Stimulated activated CD8-positive, alpha-beta memory T cell treated with anti-CD3 and anti-CD28 coated beads, Interleukin-4, amount 100 ng/mL, for 48 hours (primary cell): Measurements from ENCODE around the gene CDC25B.
"Not testable (repeated sequence)": the region's sequence is repeated elsewhere in the genome, so short reads cannot be mapped to it uniquely, and the experiment has no call there.

Experiments used
- DNase-seq: peaks from one replicate; pipeline ENCODE4 v3.0.0-alpha.2; 2020

Gene CDC25B

DNA sequence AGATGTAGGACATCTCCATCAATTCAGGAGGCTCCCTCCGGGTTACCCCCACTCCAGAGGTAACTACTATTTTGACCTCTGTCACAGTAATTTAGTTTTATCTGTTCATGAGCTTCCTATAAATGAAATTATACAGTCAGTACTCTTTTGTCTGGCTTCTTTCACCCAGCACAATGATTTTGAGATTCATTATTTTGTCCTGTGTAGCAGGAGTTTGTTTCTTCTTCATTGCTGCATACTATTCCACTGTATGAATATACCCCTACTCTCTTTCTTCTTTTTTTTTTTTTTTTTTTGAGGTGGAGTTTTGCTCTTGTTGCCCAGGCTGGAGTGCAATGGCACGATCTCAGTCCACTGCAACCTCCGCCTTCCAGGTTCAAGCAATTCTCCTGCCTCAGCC, 12.4 kb downstream of the CDC25B start:
- no peak for DNase-seq

DNA sequence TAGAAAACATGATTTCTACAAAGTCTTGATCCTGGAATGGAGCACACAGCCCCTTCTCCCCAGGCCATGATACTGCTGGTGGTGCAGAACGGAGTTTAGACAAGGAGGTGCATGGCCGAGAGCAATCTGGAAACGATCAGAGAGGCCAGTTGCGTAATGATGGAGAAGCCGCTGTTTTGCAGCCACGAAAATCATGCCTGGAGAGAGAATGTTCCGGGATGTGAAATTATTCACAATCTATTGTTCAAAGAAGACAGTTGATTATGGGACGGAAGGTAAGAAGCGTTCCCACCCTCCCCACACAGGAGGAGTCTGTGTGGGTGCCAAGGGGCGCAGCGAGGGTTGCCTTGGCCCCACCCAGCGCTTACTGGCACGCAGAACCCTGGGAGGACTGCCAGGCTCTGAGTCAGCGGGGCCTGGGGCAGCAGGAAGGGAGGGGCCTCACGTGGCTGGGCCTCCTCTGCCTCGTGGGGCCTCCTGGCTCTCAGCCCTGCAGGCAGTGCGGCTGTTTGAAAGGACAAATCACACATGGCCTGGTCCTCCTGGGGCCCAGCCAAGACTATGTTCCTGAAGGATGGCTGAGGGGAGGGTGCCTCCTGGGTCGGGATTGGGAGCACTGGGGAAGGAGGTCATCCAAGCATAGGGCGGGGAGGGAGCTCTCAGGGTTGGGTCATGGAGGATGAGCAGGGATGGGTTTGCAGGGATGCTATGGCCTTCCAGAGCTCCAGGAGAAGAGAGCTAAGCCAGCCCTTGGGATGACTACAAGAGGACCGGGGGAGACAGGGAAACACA, 15.6 kb downstream of the CDC25B start:
- DNase-seq, result peak; percentile 93

DNA sequence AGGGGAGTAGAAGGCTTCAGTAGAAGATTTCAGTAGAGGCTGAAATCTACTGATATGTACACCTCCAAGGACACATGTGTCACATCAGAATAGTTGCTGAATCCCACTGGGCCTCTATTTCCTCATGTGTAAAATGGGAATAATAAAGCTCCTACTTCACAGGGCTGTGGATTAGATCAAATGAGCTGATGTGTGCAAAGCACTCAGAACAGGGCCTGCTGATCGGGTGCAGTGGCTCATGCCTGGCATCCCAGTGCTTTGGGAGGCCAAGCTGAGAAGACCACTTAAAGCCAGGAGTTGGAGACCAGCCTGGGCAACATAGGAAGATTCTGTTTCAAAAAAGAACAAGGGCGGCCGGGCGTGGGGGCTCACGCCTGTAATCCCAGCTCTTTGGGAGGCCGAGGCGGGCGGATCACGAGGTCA, 16.2 kb downstream of the CDC25B start:
- DNase-seq, result no peak

DNA sequence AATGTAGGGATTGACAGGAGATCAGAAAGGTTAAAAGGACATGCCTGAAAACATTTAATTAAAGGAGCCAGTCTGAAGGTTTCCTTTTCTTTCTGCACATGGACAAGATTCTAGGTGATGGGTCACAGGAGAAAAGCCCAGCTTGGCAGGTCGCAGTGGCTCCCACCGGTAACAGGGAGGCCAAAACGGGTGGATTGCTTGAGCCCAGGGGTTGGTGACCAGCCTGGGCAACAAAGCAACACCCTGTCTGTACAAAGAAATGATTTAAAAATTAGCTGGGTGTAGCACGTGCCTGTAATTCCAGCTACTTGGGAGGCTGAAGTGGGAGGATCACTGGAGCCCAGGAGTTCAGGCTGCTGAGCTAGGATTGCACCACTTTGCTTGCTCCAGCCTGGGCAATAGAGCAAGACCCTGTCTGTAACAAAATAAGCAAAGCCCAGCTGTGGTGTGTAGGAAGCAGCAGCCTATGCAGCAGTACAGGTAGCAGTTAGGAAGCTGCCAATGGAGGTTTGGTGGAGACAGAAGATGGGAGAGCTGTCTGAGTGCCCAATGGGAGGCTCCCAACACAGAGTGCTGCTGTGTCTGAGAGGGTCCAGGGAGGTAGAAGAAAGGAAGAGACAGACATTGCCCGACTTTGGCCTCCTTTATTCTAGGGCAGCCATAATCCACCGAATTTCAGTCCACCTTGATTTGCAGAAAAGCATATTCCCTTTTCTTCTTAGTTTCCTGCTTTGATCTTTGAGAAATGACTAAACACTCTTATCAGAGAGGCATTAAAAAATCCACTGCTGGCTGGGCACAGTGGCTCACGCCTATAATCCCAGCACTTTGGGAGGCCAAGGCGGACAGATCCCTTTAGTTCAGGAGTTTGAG, 17.1 kb downstream of the CDC25B start:
- DNase-seq, result no peak

DNA sequence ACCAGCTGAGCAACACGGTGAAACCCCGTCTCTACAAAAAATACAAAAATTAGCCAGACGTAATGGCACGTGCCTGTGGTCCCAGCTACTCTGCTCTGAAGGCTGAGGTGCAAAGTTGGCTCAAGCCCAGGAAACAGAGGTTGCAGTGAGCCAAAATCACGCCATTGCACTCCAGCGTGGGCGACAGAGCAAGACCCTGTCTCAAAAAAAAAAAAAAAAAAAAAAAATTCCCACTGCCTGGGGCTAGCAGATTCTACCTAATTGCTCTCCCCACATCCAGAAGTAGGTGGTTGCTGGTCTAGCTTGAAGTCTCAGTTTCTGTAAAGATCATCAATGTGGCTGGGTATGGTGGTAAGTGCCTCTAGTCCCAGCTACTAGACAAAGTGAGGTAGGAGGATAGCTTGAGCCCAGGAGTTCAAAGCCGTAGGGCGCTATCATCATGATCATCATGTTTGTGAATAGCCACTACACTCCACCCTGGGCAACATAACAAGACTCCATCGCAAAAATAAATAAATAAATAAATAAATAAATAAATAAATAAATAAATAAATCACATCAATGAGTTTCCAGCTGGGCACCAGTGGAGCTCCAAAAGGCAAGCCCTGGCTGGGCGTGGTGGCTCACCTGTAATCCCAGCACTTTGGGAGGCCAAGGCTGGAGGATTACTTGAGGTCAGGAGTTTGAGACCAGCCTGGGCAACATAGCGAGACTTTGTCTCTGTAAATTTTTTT, 17.9 kb downstream of the CDC25B start:
- peak; percentile 63 for DNase-seq

DNA sequence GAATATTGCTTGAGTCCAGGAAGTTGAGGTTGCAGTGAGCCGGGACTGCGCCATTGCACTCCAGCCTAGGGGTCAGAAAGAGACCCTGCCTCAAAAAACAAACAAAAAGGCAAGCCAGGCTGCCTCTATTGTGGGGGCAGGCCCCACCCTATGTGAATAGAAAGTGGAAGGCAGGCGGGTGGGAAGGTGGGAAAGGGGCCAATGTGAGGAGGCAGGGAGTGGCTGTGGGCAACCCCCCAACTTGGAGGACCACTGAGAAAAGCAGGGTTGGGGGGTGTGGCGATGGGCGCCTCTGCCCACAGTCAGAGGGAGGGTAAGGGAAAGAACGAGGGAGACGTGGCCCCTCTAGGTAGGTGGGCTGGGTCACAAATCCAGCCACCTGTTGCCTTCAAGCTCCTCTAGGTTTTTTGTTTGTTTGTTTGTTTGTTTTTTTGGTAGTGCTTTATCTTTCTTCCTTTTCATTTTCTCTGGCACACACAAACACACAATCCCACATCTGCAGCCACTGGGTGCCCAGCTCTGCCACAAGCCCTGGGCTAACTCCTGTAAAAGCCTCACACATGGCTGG, 18.9 kb downstream of the CDC25B start:
- DNase-seq, result no peak

DNA sequence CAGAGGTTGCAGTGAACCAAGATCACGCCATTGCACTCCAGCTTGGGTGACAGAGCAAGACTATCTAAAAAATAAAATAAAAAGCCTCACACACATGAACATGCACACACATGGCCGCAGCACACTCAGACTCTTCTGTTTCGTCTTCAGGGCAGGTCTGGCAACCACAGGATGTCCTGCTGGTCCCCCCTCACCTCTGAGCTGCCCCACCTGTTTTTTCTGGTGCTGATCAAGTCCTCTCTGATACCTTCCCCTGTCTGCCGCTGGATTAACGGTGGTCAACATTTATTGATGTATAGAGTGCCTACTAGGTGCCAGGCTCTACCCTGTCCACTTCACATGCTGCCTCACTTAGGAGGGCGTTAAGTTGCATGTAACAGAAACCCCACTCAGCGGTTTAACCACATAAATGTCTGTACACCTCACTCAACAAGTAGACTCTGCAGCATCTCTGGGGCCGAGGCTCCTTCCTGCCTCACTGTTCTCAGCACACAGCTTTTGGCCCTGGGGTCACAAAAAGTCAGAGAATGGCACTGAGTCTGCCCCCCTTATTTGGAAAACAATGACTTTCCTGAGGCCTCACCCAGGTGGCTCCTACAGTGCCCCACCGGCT, 19.7 kb downstream of the CDC25B start:
- peak; percentile 60 for DNase-seq

DNA sequence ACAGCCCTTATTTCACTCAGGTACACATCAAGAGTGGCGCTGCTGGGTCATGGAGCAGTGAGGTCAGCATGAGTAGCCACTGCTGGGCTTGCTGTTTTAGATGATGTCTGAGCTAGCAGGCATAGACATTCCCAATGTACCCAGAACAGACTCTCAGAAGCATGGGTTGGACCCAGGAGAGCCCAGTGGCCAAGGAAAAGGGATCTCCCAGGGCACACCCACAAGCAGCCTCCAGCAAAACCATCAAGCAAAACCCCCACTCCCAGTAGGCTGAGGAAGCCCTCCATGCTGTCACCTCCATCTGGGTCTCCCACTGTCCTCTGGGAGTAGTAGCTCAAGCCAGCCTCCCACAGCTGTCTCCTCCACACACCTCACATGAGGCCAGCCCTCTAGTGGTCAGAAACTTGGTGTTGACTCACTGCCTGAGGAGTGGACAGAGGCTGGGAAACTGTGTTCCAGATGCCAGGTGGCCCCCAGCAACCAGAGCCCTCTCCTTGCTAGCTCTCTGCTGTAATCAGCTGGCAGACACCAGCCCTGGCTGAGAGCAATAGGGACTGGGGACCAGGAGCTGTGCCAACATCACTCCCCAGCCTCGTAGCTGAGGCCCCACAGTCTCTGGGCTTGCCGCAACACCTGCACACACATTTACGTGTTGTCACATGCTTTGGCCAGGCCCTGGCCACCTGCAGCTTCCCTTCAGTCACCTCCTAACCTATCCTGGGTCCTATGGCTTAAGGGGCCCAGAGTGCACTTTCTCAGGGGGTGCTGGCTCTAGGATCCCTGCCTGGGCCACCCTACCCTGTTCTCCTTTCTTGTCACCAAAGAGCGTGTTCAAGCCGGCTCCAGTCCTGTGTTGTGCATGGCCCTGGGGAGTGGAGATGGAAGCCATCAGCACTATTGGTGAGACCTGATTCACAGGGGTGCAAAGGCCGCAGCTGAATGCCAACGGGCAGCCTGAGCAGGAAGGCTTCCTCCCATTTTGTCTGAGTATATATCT, 22.3 kb downstream of the CDC25B start:
- no peak for DNase-seq

DNA sequence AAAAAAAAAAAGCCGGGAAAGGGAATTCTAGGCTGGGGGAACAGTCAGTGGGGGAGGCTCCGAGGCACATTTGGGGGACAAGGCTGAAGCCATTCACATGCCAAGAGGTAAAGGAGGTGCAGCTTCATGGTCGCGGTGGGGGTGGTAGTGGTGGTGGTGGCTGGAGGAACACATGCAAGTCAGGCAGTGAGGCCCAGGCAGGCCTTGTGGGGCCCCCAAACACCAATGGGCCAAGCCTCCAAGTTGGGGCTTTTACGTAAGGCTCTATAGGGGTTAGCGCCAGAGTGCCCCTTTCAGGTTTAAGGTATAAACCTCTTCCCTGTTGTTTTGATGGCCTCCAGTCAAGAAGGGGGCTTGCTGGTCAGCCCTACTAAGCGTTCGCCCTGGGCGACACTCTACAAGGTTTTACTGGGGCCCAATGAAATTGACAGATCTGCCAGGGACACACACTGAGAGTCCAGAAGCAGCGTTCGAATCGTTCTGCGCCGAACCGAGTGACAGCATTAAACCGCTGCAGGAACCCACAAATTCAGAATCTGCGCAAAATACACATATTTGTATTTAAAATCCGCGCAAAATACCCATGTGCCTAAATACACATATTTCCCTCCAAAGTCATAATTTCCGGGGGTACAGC, 23.4 kb downstream of the CDC25B start:
- DNase-seq, result no peak

DNA sequence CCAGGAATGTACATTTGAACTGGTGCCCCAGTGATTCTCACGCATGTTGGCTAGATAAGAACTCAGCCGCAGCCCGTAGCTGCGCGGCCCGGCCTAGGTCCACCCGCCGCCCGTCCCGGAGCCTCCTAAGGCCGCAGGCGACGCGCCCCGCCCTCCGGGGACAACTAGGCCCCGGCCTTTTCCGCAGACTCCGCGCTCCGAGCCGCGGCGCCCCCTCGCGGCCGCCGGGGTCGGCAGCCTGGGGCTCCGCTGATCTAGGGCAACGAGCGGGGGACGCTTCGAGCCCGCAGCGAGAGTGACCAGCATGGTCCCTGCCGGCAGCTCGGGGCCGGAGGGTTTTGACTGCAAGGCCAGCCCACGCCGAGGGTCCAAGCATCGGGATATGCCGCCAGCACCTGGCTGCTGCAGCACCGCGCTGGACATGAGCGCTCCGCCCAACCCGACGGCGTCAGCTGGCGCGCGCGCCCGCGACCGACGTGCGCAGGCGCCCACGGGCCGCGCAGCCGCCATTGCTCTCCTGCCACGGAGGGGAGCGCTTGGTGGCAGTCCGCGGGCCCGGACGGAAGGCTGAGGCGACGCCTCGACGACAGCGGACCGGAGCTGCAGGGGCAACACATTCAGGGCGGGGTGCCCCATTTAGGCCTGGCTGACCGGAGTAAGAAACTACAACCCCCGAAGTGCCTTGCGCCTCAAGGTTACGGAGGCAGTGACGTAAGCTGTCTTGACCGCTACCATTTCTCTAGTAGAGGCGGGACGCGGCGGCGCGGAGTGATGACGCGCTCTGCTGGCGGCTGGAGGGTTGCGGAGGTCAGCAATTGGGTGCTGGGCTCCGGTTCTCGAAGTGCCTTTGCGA, 24.2 kb downstream of the CDC25B start, which contains the start of gene AP5S1:
TSS of gene AP5S1 (plus strand) at position 500 of the 853 bp plus-strand sequence. CDS start 1,571 bp downstream, outside the sequence.
- DNase-seq, result peak; percentile 97

DNA sequence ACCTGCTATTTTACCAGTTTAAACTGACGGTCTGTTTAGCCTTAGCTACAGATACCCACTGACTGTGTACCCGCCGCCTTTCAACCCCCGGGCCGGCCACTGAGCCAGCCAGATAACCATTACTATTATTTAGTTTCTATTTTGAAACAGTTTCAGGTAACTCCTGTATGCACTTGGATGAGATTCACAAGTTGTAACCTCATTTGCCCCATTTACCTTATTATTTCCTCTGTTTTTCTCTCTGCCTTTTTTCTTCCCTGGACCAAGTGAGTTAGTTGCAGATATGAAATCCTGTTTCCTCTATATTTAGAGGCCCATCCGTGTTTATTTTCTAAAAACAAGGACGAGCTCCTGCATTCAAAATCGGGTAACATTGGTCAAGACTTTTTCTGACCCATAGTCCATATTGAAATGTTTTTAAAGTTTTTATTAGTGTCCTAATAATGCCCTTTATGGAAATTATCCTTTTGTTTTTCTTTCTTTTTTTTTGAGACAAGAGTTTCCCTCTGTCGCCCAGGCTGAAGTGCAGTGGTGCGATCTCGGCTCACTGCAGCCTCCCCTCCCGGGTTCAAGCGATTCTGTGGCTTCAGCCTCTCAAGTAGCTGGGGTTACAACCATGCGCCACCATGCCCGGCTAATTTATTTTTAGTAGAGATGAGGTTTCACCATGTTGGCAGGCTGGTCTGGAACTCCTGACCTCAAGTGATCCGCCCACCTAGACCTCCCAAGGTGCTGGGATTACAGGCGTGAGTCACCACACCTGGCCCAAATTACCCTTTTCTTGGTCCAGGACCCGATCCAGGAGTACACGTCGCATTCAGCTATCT, 25.0 kb downstream of the CDC25B start:
- DNase-seq, result no peak

DNA sequence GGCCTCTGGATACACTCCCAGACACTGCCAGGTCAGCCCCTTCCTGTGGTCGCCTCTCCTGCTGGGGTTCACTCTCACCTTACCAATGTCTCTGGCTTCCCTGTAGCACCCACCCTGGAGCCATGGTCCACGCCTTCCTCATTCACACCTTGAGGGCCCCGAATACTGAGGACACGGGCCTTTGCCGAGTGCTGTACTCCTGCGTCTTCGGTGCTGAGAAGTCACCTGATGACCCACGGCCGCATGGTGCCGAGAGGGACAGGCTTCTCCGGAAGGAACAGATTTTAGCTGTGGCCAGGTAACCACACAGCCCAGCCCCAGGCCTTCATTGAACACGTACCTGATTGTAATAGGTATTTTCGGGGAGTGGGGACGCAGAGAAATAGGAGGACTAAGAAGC, 25.9 kb downstream of the CDC25B start:
- DNase-seq, result no peak

DNA sequence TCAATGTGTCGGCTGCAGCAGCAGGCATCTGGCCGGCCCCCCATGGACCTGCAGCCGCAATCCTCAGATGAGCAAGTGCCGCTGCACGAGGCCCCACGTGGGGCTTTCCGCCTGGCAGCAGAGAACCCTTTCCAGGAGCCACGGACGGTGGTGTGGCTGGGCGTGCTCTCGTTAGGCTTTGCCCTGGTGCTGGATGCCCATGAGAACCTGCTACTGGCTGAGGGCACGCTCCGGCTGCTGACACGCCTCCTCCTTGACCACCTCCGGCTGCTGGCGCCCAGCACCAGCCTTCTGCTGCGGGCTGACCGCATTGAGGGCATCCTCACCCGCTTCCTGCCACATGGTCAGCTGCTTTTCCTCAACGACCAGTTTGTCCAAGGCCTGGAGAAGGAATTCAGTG, 27.8 kb downstream of the CDC25B start:
- no peak for DNase-seq

DNA sequence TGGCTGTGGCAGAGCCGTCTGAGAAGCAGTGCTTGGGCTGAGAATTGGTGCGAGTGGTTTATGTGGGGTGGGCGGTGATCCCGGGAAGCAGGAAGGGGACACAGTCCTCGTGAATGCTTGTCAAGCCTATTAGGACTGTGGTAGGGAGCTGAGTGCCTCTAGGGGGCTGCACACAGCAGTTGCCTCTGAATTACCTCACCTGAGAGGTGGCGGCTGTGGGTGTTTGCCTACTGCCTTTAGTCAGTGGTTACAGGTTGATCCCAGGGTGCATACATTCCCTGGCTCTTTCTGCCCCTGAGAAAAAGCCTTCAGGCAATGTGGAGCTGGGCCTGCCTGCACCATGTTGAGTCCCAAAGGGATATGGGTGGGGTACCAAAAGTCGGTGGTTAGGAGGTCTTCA, 29.4 kb downstream of the CDC25B start:
- no peak for DNase-seq

DNA sequence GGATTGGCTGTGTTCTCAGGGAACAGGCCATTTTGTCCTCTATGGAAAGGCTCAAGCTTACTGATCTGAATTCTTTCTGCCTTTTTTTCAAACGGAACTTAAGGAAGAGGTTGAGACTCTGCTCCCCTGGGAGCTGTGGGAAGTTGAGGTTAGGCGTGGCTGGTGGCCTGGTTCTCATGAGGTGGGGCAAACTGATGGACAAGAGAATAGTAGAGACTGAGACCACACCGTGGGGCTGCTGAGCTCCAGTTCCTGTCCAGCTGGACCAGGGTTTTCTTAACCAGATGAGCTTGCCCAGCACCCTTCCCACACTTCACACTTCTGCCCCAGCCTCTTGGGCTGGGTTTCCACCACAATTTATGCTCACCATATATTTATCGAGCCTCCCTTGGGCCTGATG, 30.3 kb downstream of the CDC25B start:
- DNase-seq, result no peak

DNA sequence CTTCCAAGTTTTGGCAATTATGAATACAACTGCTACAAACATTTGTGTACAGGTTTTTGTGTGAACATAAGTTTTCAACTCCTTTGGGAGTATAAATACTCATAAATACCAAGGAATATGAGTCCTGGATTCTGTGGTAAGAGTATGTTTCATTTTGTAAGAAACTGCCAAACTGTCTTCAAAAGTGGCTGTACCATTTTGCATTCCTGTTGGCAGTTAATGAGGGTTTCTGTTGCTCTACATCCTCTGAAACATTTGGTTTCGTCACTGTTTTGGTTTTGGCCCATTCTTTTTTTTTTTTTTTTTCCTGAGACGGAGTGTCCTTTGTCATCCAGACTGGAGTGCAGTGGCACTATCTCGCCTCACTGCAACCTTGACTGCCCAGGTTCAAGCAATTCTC, 32.7 kb downstream of the CDC25B start:
- no peak for DNase-seq

DNA sequence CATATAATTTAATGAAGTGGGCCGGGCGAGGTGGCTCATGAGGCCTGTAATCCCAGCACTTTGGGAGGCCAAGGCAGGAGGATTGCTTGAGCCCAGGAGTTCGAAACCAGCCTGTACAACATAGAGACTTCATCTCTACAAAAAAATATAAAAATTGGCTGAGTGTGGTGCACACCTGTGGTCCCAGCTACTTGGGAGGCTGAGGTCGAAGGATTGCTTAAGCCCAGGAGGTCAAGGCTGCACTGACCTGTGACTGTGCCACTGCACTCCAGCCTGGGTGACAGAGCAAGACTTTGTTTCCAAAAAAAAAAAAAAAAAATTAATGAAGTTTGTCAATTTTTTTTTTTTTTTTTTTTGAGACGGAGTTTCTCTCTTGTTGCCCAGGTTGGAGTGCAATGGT, 33.8 kb downstream of the CDC25B start:
- DNase-seq, result not testable (repeated sequence)

DNA sequence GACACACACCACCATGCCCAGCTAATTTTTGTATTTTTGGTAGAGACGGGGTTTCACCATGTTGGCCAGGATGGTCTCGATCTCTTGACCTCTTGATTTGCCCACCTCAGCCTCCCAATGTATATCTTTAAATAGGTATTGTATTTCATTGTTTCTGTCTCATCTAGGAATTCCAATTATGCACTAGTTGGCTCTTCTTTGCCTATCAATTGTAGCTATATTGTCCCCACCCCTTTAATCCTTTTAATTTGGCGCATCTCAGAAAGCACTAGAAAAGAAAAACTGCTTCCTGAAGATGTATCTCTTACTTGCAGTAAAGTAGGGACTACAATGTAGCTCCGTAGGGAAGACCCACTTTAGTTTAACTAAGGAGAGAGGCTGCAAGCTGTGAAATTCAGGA, 40.0 kb downstream of the CDC25B start:
- no peak for DNase-seq

DNA sequence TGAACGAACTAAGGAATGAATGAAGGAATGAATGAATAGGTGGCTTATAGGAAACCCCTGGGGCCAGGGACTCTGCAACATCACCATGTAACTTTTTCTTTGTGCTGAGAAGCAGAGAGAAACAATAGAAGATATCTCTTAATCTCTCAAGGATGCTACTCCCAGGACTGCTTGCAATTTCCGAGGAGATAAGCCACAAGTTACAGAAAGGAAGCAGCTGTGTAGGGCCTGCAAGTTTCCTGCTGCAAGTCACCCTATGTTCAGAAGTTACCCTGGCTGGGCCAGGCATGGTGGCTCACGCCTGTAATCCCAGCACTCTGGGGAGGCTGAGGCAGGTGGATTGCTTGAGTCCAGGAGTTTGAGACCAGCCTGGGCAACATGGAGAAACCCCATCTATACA, 43.2 kb downstream of the CDC25B start:
- no peak for DNase-seq
